ENCODE results near the gene CSTPP1.

The CSTPP1 gene

GRCh38 chr11:47186076-47186699, 249.6 kb downstream of the CSTPP1 start, which contains the start of gene PACSIN3:
PACSIN3 (minus strand) TSS chr11:47186434; CDS start chr11:47182727, 3,707 bp downstream.
- H3K9me2 ChIP-seq (replicated peaks; ENCODE audit: control insufficient read depth, low read length): no peaks in the 10 kb centered on the region
- no peaks in the 10 kb centered on the region for H3K9me3 ChIP-seq (ENCODE audit: control insufficient read depth, insufficient read depth, low read length)
- H3K4me1 ChIP-seq (ENCODE audit: control insufficient read depth, low read length): peaks cover 19% of the 10 kb centered on the region
- H3K4me3 ChIP-seq (ENCODE audit: low read length): peak within 1 kb of the TSS; percentile 70
- no peaks in the 10 kb centered on the region for H3F3A ChIP-seq (ENCODE audit: control insufficient read depth, insufficient read depth)
- no peak for TF ChIP-seq CTCF (IDR thresholded peaks at IDR 0.05; ENCODE audit: low read depth, low read length, poor library complexity, severe bottlenecking)
- TF ChIP-seq EZH2phosphoT487 (IDR thresholded peaks at IDR 0.05; ENCODE audit: borderline replicate concordance, low read length): no peak; the same call in 1 of the 2 replicates
- H3K79me2 ChIP-seq (ENCODE audit: control insufficient read depth, low read length): no peaks in the 10 kb centered on the region
- no peaks in the 10 kb centered on the region for H3K36me3 ChIP-seq (ENCODE audit: control insufficient read depth, low read length)
- H3K27ac ChIP-seq (ENCODE audit: low read depth, low read length): no peak within 1 kb of the TSS
- H4K20me1 ChIP-seq (ENCODE audit: control insufficient read depth, insufficient read depth, low read depth, low read length): no peaks in the 10 kb centered on the region
- H3K4me2 ChIP-seq (ENCODE audit: low read length): peak within 1 kb of the TSS; percentile 79
- H3K27me3 ChIP-seq (ENCODE audit: control insufficient read depth, low read length): peaks cover 37% of the 10 kb centered on the region

GRCh38 chr11:47186700-47187695, 250.4 kb downstream of the CSTPP1 start:
- Histone ChIP-seq H3K27ac (ENCODE audit: low read depth, low read length) (no peak overlapping the region), H3K79me2 (ENCODE audit: control insufficient read depth, low read length) (no peaks in the 10 kb centered on the region)
- TF ChIP-seq CTCF (IDR thresholded peaks at IDR 0.05; ENCODE audit: low read depth, low read length, poor library complexity, severe bottlenecking): peak; percentile 48
- TF ChIP-seq EZH2phosphoT487 (IDR thresholded peaks at IDR 0.05; ENCODE audit: borderline replicate concordance, low read length): no peak; the same call in 1 of the 2 replicates

DNA sequence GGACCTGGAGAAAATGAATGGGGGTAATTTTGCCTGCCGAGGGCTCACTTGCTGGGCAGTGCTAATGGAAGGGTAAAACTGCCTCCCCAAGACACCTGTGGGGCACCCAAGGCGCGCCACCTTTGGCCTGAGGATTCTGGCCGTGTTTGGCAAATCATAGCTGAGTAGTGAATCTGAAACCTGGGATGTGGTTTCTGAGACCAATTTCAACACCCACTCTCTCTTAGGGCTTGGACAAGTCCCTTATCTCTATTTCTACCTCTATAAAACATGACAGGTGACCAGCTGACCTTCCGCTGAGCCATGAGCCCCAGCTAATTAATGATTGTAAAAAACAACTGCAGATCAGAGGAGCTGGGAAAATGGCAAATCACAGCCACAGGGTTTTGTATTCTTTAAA, 251.2 kb downstream of the CSTPP1 start:
- H3K4me3 ChIP-seq (ENCODE audit: low read length): peak overlapping the region; percentile 70

More at GRCh38 chr11:47186700-47187695, 250.4 kb downstream of the CSTPP1 start:
- Histone ChIP-seq H3K36me3 (ENCODE audit: control insufficient read depth, low read length) (no peaks in the 10 kb centered on the region), H4K20me1 (ENCODE audit: control insufficient read depth, insufficient read depth, low read depth, low read length) (no peaks in the 10 kb centered on the region), H3K9me2 (replicated peaks; ENCODE audit: control insufficient read depth, low read length) (no peaks in the 10 kb centered on the region), H3K9me3 (ENCODE audit: control insufficient read depth, insufficient read depth, low read length) (no peaks in the 10 kb centered on the region), H3K4me3 (ENCODE audit: low read length) (peak overlapping the region; percentile 70), H3K27me3 (ENCODE audit: control insufficient read depth, low read length) (peaks cover 37% of the 10 kb centered on the region), H3F3A (ENCODE audit: control insufficient read depth, insufficient read depth) (no peaks in the 10 kb centered on the region), H3K4me2 (ENCODE audit: low read length) (peak overlapping the region; percentile 79), H3K4me1 (ENCODE audit: control insufficient read depth, low read length) (peaks cover 19% of the 10 kb centered on the region)

More for the DNA sequence above, 251.2 kb downstream of the CSTPP1 start:
- Histone ChIP-seq H3K27me3 (ENCODE audit: control insufficient read depth, low read length) (peaks cover 40% of the 10 kb centered on the region), H3K4me2 (ENCODE audit: low read length) (peak overlapping the region; percentile 79), H3K4me1 (ENCODE audit: control insufficient read depth, low read length) (peaks cover 19% of the 10 kb centered on the region), H3K27ac (ENCODE audit: low read depth, low read length) (no peak overlapping the region), H3K36me3 (ENCODE audit: control insufficient read depth, low read length) (no peaks in the 10 kb centered on the region), H3F3A (ENCODE audit: control insufficient read depth, insufficient read depth) (no peaks in the 10 kb centered on the region), H4K20me1 (ENCODE audit: control insufficient read depth, insufficient read depth, low read depth, low read length) (no peaks in the 10 kb centered on the region), H3K79me2 (ENCODE audit: control insufficient read depth, low read length) (no peaks in the 10 kb centered on the region), H3K9me2 (replicated peaks; ENCODE audit: control insufficient read depth, low read length) (no peaks in the 10 kb centered on the region), H3K9me3 (ENCODE audit: control insufficient read depth, insufficient read depth, low read length) (no peaks in the 10 kb centered on the region)
- TF ChIP-seq EZH2phosphoT487 (IDR thresholded peaks at IDR 0.05; ENCODE audit: borderline replicate concordance, low read length): no peak
- TF ChIP-seq CTCF (IDR thresholded peaks at IDR 0.05; ENCODE audit: low read depth, low read length, poor library complexity, severe bottlenecking): no peak

Data from DOHH2 (cell line).